ENCODE measurements around the gene PTMA. TPM values are rescaled to one million over a fixed set of nuclear protein-coding genes. Genes with fewer than 3 reads are reported as not detected.
"Not testable (repeated sequence)": the region's sequence is repeated elsewhere in the genome, so short reads cannot be mapped to it uniquely, and the experiment has no call there.

Gene PTMA, protein sequence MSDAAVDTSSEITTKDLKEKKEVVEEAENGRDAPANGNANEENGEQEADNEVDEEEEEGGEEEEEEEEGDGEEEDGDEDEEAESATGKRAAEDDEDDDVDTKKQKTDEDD
- 1,694 and 1,855 TPM in 2 replicates for total RNA-seq (2014; rRNA removed; shearing (Covaris generic))

DNA sequence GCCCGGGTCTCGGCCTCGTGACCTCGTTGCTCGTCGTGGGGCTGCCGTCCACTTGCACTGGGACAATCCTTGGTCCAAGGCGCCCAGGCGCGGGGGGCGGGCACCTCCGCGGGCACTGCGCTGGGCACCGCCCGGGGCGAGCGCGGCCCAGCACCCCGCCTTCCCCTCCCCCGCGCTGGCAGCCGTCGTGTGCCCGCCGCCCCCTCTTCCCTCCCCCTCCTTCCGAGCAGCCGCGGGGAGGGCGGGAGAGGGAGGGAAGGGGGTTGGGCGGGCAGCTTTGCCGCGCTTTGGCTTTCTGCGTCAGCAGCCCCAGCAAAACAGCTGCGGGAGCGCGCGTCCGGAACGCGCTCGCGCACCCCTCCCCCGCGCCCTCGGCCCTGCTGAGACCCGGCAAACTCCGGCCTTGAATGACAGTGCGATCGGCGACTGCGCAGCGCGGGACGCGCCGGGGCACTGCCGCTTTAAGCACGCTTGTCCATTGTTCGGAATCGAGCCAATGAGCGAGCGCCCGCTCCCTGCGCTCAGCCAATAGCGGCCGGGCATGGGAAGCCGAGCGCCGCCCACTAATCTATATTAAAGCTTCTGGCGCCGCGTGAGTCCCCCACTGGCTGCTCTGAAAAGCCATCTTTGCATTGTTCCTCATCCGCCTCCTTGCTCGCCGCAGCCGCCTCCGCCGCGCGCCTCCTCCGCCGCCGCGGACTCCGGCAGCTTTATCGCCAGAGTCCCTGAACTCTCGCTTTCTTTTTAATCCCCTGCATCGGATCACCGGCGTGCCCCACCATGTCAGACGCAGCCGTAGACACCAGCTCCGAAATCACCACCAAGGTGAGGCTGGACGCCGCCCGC, at the start of gene PTMA:
PTMA (plus strand) TSS at position 599 of the 846 bp plus-strand sequence; CDS start at position 781, 182 bp downstream.
- no peaks in the 10 kb centered on the region for H3K9me3 ChIP-seq (replicated peaks)
- no peaks in the 10 kb centered on the region; the same call in 1 of the 2 replicates for H3K4me1 ChIP-seq
- H3K27me3 ChIP-seq, result no peaks in the 10 kb centered on the region
- peak; percentile 100 for DNase-seq
- H3K4me3 ChIP-seq, result peak within 1 kb of the TSS; percentile 96
- H3K36me3 ChIP-seq, result peaks cover 34% of the 10 kb centered on the region
- peak within 1 kb of the TSS; percentile 99 for H3K27ac ChIP-seq

DNA sequence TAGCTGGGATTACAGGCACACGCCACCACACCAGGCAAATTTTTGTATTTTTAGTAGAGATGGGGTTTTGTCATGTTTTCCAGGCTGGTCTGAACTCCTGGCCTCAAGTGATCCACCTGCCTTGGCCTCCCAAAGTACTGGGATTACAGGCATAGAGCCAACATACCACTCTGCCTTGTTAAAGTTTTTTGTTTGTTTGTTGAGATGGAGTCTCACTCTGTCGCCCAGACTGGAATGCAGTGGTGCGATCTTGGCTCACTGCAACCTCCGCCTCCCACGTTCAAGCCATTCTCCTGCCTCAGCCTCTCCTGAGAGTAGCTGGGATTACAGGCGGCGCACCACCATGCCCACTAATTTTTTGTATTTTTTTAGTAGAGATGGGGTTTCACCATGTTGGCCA, 48.3 kb upstream of the PTMA start:
- not testable (repeated sequence) for H3K4me3 ChIP-seq; DNase-seq; H3K27ac ChIP-seq; H3K36me3 ChIP-seq; H3K4me1 ChIP-seq; H3K9me3 ChIP-seq (replicated peaks); H3K27me3 ChIP-seq

DNA sequence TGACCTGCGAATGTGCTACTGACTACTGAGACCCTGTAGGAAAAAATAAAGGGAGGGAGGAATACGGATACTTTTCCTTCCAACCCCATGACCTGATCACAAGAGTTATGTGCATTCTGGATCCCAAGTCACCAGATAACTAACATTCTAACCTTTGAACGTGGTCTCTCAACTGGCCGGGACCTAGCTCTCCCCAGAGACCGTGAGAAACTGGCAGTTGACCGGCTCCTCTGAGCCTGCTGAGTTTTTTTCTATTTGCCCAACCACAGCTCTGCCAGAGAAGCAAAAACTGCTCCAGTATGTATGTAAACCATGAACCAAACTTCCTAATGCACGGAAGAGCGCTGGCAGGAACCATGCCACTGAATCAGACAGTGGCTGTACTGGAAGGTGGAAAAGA, 47.5 kb upstream of the PTMA start:
- H3K27ac ChIP-seq, result no peak overlapping the region
- DNase-seq, result no peak
- H3K27me3 ChIP-seq, result no peaks in the 10 kb centered on the region
- H3K4me3 ChIP-seq, result no peak overlapping the region
- peaks cover 6% of the 10 kb centered on the region for H3K4me1 ChIP-seq
- no peaks in the 10 kb centered on the region for H3K9me3 ChIP-seq (replicated peaks)
- H3K36me3 ChIP-seq, result no peaks in the 10 kb centered on the region

DNA sequence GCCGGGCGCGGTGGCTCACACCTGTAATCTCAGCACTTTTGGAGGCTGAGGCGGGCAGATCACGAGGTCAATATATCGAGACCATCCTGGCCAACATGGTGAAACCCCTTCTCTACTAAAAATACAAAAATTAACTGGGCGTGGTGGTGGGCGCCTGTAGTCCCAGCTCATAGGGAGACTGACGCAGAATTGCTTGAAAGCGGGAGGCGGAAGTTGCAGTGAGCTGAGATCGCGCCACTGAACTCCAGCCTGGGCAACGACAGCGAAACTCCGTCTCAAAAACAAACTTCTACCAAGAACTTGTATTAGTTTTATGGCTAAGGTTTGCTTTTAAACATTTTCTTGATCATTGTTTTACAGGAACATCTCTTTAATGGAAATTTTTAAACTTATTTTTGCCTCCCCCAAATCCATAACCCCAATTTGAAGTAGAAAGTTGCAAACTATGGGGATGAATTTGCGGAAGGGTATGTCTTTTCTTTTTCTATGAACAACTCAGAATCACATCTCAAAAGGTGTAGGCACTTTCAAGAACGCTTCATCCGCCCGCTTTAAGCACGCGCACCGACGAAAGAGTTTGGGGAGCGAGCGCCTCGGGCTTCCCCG, 46.8 kb upstream of the PTMA start:
- Histone ChIP-seq H3K4me3 (no peak overlapping the region), H3K27ac (no peak overlapping the region), H3K27me3 (no peaks in the 10 kb centered on the region), H3K4me1 (peaks cover 6% of the 10 kb centered on the region), H3K9me3 (replicated peaks) (no peaks in the 10 kb centered on the region), H3K36me3 (no peaks in the 10 kb centered on the region)
- DNase-seq, result no peak

DNA sequence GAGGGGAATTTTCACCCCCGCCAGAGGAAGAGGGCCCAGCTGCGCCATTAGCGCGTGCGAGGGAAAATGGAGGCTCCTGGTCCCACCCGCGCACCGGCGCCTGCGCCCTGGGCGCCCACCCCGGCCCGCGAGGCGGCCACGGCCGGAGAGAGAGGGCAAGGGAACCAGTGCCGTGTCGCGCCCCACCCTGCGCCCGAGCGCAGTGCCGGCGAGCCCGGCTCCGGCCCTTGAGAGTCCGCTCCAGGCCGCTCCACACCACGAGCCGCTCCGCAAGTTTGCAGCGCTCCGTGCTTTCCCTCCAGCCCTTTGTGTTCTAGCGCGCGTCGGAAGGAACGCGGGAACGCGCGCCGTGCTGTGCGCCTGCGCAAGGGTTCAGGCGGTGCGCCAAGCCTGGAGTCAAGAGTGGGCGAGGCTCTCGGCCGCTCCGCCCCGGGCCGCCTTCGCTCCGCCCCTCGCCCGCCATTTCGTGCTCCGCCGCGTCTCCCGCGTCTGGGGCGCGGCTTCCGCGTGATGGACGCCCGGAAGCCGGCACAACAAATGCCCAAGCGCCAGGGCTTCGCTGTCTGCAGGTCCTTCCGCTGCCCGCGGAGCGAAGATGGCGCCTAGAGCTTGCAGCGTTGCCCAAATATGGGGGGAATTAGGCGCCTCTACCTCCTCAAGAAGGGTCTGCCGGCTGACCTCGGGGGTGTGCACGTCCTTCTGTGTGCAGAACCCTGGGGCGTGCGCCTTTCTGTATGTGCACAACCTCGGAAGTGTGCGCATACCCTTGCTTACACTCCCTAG, 46.1 kb upstream of the PTMA start:
- DNase-seq, result no peak
- H3K27ac ChIP-seq, result no peak overlapping the region
- no peaks in the 10 kb centered on the region for H3K27me3 ChIP-seq
- H3K36me3 ChIP-seq, result no peaks in the 10 kb centered on the region
- H3K4me3 ChIP-seq, result no peak overlapping the region
- peaks cover 9% of the 10 kb centered on the region for H3K4me1 ChIP-seq
- H3K9me3 ChIP-seq (replicated peaks), result no peaks in the 10 kb centered on the region

DNA sequence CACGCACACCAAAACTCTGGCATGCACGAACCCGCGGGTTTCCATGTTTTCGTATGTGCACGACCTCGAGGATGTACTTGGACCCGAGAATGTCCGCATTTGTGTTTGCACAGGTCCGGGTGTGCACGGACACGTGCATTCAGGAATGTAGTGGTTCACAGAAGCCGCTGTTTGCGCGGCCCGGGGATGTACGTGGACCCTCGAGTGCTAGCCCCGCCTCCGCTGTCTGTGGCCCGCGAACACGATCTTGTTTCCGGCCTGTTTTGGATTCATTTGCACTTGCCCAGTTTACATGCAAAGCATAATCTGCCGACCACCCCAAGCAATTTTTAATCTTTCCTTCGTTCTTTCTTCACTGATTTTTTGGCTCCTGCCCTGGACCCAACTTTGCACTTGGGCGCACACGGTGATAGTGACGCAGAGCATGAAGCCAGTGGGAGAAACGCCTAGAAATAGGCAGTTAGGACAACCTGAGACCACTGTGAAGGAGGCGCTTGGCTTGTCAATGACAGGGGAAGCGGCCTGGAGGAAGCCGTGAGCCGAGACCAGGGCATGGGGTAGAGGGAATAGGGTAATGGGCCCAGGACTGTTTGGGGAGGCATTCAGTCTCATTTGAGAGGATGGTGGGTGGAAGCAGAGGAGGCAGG, 45.4 kb upstream of the PTMA start:
- DNase-seq, result no peak
- Histone ChIP-seq H3K4me1 (peaks cover 11% of the 10 kb centered on the region), H3K27me3 (no peaks in the 10 kb centered on the region), H3K4me3 (no peak overlapping the region), H3K27ac (no peak overlapping the region), H3K9me3 (replicated peaks) (no peaks in the 10 kb centered on the region), H3K36me3 (no peaks in the 10 kb centered on the region)

DNA sequence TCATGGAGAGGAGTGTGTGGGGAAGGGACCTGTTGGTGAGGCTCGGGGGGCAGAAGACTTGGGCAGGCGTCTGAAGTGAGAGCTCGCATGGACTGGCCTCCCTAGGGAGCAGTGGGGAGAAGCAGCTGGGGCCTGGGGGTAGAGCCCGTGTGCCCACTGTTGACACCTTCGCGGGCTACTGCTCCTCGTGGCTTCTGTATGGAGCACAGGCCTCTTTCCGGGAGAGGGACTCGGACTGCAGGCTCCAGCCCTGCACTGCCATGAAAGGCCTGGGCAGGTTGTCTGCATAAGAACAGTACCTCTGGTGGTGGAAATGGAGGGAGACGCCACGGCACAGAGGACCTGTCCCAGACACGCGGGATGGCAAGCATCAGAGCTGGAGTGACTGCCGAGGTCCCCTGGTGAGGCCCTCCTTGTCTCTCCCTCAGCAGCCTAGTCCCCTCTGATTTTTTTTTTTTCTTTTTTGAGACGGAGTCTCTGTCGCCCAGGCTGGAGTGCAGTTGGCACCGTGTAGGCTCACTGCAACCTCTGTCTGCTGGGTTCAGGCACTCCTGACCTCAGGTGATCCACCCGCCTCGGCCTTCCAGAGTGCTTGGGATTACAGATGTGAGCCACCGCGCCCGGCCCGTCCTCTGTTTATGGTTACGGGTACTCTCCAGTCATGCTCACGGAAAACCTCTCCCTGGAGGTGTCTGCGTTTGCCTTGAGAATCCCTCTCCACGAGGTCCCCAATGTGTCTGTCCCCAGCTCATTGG, 44.7 kb upstream of the PTMA start:
- Histone ChIP-seq H3K27me3 (no peaks in the 10 kb centered on the region), H3K36me3 (no peaks in the 10 kb centered on the region), H3K9me3 (replicated peaks) (no peaks in the 10 kb centered on the region), H3K4me1 (peaks cover 11% of the 10 kb centered on the region), H3K4me3 (no peak overlapping the region), H3K27ac (no peak overlapping the region)
- DNase-seq, result no peak

DNA sequence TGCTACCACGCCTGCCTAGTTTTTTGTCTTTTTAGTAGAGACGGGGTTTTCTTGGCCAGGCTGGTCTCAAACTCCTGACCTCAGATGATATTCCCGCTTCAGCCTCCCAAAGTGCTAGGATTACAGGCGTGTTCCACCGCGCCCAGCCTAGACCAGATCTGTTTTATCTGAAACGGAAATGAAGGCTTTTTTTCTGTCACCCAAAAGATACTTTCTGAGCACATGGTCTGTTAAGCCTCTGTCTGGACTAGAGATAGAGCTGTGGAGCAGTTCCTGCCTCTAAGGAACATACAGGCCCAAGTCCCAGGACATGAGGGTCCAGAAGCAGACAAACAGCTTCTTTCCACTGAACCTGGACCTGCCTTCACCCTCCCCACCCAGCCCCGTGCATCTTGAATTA, 43.6 kb upstream of the PTMA start:
- Histone ChIP-seq H3K4me3 (no peak overlapping the region), H3K27ac (no peak overlapping the region), H3K36me3 (no peaks in the 10 kb centered on the region), H3K4me1 (peaks cover 11% of the 10 kb centered on the region), H3K27me3 (no peaks in the 10 kb centered on the region), H3K9me3 (replicated peaks) (no peaks in the 10 kb centered on the region)
- no peak for DNase-seq

DNA sequence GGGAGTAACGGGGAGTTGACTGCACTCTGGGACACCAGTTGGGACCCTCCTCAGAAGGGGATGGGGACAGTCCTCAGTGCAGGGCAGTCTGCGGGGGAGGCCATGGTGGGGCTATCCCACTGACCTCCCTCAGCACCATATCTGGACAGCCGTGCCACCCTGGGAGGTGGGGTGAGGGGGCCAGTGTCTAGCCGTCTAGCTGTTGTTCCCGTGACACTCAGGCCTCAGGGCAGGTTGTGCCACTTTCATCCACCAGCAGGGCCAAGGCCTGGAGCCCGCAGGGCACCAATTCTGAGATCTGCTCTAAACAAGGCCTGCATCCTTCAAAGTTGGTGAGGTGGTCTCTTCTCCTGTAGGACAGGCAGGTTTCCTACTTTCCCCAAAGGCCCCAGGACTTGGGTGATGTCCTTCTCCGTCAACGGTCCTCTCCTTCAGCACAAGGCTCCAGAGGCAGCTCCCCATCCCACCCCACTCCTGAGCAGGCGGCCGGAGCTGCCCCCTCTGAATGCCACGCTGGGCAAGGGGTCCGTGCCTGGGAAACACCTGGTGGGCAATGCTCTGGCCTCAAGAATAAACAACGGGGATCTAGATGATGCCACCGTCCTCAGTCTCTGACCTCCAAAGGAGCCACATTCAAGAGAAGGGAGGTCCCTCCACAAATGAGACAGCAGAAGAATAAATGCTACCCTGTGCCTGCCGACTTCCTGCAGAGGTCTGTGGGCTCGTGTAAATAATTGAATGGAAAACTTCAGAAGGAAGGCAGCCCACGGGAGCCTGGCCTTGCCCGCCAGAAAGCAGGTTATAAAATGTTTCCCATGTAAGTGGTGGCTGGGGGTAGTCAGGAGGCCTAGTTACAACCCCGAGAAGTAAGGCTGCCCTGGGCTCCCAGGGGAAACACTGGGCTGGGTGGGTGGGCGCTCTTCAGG, 42.8 kb upstream of the PTMA start:
- H3K27me3 ChIP-seq, result no peaks in the 10 kb centered on the region
- peak overlapping the region; percentile 95; the same call in 1 of the 2 replicates for H3K27ac ChIP-seq
- no peaks in the 10 kb centered on the region for H3K9me3 ChIP-seq (replicated peaks)
- H3K36me3 ChIP-seq, result no peaks in the 10 kb centered on the region
- H3K4me3 ChIP-seq, result peak overlapping the region; percentile 59
- no peak for DNase-seq
- peaks cover 11% of the 10 kb centered on the region for H3K4me1 ChIP-seq

DNA sequence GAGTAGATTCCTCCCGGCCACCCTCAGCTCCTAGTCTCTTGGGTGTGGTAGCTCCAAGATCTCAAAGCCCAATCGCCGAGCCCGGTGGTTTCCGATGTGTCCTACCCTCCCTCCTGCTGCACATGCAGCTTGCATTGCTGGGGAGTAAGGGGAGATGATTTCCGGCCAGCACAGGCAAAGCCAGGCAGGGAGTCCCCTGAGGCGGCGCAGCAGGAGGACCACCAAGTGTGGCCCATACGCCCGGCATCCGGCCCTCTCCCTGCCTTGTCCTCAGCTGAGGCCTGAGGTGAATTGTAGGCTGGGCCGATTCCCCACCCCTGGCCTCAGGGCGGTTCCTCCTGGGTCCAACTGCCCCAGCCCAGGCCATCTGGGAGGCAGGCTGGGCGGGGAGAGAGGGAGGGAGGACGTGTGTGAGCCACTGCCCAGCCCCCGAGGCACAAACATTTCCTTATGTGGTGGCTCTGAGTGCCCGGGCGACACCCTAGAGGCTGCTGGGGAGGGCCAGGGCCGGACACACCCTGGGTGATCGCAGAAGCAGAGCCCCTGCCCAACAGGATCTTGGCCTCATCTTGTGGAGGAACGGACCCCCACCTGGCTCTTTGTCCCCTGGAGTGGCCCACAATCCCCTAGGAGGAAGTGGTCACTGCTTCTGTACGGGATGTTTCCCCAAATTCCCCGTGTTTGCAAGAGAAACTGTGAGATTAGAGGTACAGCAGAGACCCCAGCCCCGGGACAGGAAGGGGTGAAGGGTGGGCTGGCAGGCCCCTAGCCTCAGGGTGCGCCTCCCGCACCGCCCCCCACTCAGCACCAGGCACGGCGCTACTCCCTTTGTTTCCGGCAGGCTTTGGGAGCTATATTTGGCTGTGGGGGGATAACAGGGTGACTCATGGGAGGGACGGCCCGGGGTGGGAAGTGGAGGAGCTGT, 41.9 kb upstream of the PTMA start:
- peak; percentile 95 to 97 for DNase-seq
- H3K27ac ChIP-seq, result peak overlapping the region; percentile 95
- no peaks in the 10 kb centered on the region for H3K27me3 ChIP-seq
- peaks cover 11% of the 10 kb centered on the region for H3K4me1 ChIP-seq
- no peaks in the 10 kb centered on the region for H3K9me3 ChIP-seq (replicated peaks)
- no peaks in the 10 kb centered on the region for H3K36me3 ChIP-seq
- H3K4me3 ChIP-seq, result peak overlapping the region; percentile 59

DNA sequence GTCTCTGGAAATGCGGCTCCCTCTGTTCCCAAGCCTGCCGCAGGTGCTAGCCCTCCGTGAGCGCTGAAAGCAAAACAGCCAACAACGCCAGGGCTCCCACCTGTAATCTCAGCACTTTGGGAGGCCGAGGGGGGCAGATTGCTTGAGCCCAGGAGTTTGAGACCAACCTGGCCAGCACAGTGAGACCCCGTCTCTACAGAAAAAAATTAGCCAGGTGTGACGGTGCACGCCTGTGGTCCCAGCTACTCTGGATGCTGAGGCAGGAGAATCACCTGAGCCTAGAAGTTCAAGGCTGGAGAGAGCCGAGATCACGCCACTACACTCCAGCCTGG, 41.3 kb upstream of the PTMA start:
- H3K27ac ChIP-seq, result peak overlapping the region; percentile 95

DNA sequence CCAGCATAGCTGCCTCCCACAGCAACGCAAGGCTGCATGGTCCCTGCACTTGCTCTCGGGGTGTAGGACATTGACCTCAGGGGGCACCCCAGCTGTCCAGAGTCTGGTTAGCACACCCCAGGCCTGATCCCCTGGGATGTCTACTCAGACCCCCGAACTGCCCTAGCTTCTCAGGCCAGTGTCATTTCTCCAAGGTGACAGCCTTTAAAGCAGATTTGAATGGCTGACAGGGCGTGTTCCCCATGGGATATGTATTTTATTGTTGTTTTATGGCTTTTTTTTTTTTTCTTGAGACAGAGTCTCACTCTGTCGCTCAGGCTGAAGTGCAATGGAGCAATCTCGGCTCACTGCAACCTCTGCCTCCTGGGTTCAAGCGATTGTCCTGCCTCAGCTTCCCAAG, 40.8 kb upstream of the PTMA start:
- Histone ChIP-seq H3K4me3 (no peak overlapping the region), H3K27ac (no peak overlapping the region), H3K9me3 (replicated peaks) (no peaks in the 10 kb centered on the region), H3K36me3 (no peaks in the 10 kb centered on the region), H3K27me3 (no peaks in the 10 kb centered on the region), H3K4me1 (peaks cover 19% of the 10 kb centered on the region)
- DNase-seq, result no peak

More for the DNA sequence above, 41.3 kb upstream of the PTMA start:
- no peak for DNase-seq
- Histone ChIP-seq H3K27me3 (no peaks in the 10 kb centered on the region), H3K4me3 (peak overlapping the region; percentile 59), H3K36me3 (no peaks in the 10 kb centered on the region), H3K4me1 (peaks cover 14% of the 10 kb centered on the region), H3K9me3 (replicated peaks) (no peaks in the 10 kb centered on the region)

All from SJCRH30 (cell line).